GM19468 (cell line): Measurements from ENCODE around the gene HSPE1.
"Not testable (repeated sequence)": the region's sequence is repeated elsewhere in the genome, so short reads cannot be mapped to it uniquely, and the experiment has no call there.

Experiments used
- ATAC-seq: cut with Tn5 transposase; IDR thresholded peaks from one replicate; pipeline ENCODE4 v1.9.1; 2021; ENCODE audit warnings: mild to moderate bottlenecking, moderate library complexity, moderate number of reproducible peaks; ENCODE audit not compliant: unreplicated experiment; ENCODE audit errors: extremely low read depth

The HSPE1 gene

GRCh38 chr2:197551260-197551659, 51.1 kb downstream of the HSPE1 start:
- ATAC-seq = not testable (repeated sequence)
